HG02571 (cell line): Measurements from ENCODE around the gene WWC1.
"Not testable (repeated sequence)": the region's sequence is repeated elsewhere in the genome, so short reads cannot be mapped to it uniquely, and the experiment has no call there.

Experiments
- ATAC-seq: cut with Tn5 transposase; IDR thresholded peaks from one replicate; pipeline ENCODE4 v1.9.1; 2021; ENCODE audit warnings: mild to moderate bottlenecking, moderate library complexity; ENCODE audit not compliant: unreplicated experiment

Gene WWC1

GRCh38 chr5:168434001-168434400, 142.6 kb downstream of the WWC1 start:
- ATAC-seq = no peak

GRCh38 chr5:168434746-168435321, 143.4 kb downstream of the WWC1 start:
- ATAC-seq = no peak

DNA sequence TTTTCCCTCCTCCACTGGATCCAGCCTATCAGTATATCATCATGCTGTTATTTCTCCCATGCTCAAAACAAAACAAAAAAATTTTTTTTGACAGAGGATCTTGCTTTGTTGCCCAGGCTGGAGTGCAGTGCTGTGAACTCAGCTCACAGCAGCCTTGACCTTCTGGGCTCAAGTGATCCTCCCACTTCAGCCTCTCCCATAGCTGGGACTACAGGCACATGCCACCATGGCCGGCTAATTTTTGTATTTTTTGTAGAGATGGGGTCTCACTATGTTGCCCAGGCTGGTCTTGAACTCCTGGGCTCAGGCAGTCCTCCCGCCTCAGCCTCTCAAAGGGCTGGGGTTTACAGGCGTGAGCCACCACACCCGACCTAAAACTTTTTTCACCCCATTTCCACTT, 143.9 kb downstream of the WWC1 start:
- ATAC-seq = not testable (repeated sequence)

- ATAC-seq = no peak
Observed at GRCh38 chr5:168438349-168438748, 146.9 kb downstream of the WWC1 start.

DNA sequence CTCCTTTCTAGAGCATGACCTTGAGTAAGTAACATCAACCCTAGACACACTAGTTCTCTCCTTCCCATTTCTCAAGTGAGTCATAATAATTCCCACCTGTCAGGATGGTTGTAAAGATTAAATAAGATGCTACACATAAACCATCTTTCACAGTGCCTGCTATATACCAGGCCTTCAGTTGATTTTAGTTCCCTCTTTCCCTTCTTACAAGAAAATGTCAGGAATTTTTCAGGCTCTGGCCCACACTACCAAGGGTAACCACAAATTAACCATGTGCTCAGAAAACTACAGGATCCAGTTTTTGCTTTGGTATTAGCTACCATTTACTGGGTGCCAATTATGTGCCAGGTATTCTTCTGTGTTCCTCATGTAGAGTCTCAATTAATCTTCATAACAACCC, 152.1 kb downstream of the WWC1 start:
- no peak for ATAC-seq

- ATAC-seq = no peak
Observed at GRCh38 chr5:168443950-168444700, 152.7 kb downstream of the WWC1 start.

DNA sequence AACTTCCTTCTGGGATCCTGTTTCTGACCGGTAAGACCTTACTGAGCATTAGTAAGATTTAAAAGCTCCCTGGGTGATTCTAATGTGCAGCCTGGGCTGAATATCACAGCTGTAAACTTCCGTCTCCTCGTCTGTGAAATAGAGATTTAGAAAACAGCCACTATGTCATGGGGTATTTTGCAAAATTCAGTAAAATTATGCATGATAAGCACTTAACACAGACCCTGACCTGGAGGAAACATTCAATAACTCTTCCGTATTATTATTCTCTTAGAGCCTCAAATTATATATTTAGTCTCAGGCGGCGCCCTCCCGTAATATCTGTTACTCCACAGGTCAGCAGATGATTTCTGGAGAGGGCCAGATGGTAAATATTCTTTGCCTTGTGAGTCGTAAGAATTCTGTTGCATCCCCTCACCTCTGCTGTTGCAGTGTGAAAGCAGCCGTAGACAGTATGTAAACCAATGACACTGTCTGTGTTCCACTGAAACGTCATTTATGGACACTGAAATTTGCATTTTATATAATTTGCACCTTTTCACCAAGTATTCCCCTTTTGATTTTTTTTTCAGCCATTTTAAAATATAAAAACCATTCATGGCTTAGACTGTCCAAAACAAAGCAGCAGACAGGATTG, 155.7 kb downstream of the WWC1 start:
- no peak for ATAC-seq

- ATAC-seq = no peak
Observed at GRCh38 chr5:168447808-168448207, 156.4 kb downstream of the WWC1 start.

DNA sequence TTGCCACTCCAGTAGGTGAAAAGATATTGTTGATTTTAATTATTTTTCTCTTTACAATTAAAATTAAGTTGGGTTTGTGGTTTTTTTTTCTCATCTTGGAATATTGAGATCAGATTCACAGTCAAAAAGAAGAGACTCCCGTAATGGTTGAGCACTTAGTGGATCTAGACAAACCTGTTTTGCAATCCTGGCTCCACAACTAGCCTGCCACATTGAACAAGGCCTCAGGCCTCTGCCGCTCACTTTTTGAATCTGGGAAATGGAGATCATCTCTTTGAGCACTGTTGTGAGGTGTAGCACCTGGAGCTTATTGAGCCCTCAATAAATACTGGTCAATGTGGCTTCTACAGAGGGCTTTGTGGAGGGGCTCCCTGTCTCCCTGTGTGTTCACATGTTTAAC, 157.7 kb downstream of the WWC1 start:
- no peak for ATAC-seq

DNA sequence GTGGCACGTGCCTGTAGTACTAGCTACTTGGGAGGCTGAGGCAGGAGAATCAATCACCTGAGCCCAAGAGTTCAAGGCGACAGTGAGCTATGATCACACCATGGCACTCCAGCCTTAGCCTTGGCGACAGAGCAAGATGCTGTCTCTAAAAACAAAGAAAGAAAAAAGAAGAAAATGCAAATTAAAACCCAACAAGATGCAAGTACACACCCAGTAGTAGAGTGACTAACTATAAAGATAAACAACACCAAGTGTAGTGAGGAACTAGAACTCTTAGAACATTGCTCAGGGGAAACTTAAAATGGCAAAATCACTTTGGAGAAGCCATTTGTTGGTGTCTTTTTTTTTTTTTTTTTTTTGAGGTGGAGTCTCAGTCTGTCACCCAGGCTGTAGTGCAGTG, 160.1 kb downstream of the WWC1 start:
- no peak for ATAC-seq

GRCh38 chr5:168455201-168455600, 163.8 kb downstream of the WWC1 start:
- ATAC-seq = no peak

DNA sequence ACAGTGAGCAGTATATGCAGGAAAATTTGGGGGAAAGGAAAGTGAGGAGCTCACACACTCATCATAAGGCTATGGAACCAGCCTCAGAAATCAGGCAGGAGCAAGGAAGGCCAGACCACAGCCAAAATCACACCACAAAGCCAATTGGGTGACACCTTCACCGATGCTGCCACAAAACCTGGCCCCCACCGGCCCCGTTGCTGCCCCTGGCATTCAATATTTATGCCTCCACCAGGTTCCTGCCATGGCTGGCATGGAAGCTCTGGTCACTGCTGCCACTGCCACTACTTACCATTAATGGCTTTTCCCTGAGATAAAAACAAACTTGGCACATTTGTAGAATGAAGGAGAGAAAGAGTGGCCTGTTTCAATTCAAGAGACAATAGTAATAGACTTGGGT, 166.1 kb downstream of the WWC1 start:
- no peak for ATAC-seq

DNA sequence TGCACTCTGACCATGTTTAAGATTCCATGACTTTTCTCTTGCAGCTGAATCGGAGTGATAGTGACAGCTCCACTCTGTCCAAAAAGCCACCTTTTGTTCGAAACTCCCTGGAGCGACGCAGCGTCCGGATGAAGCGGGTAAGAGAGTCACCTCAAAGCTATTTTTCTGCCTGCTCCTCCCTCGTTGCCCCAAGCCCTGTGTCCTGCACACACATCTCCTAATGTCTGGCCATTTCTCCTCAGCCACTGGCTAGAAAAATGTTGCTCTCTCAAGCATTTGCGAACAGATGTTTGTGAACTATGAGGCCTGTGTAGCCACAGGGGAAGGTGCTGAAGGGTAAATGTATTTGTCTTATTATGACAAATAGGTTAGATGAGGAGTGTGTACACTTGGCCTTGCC, 169.2 kb downstream of the WWC1 start:
- ATAC-seq = no peak

- no peak for ATAC-seq
Observed at GRCh38 chr5:168463081-168463480, 171.6 kb downstream of the WWC1 start.

DNA sequence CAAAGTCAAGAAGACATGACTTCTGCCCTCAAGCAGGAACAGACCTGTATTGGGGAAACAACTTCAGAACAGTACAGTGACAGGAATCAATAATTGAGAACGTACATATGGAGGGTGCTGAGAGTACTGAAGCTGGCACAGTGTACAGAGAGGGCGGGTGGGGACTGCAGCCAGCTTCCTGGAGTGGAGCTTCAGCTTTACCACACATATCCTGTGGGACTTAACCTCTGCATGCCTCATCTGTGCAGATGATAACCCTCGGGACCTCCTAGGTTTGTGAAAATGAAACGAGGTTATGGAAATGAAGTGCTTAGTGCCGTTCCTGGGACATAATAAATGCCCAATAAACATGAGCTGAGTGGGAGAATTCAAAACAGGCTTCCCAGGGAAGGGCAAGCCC, 172.8 kb downstream of the WWC1 start:
- no peak for ATAC-seq

DNA sequence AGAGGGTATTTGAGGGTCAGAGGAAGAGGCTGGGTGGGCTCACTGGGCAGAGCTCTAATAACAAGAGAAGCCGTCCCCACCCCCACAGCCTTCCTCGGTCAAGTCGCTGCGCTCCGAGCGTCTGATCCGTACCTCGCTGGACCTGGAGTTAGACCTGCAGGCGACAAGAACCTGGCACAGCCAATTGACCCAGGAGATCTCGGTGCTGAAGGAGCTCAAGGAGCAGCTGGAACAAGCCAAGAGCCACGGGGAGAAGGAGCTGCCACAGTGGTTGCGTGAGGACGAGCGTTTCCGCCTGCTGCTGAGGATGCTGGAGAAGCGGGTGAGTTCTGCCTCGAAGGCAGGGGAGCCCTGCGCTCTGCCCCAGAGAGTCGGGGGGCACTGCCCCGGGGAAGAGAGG, 173.2 kb downstream of the WWC1 start:
- no peak for ATAC-seq

GRCh38 chr5:168467755-168468330, 176.4 kb downstream of the WWC1 start:
- ATAC-seq = no peak

DNA sequence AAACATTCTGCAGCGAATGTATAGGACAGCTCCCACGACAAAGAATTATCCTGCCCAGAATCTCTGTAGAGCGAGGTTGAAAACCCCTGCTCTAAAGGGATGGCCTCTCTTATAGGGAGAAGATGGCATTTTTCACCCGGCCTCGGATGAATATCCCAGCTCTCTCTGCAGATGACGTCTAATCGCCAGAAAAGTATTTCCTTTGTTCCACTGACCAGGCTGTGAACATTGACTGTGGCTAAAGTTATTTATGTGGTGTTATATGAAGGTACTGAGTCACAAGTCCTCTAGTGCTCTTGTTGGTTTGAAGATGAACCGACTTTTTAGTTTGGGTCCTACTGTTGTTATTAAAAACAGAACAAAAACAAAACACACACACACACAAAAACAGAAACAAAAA, 177.4 kb downstream of the WWC1 start:
- no peak for ATAC-seq

DNA sequence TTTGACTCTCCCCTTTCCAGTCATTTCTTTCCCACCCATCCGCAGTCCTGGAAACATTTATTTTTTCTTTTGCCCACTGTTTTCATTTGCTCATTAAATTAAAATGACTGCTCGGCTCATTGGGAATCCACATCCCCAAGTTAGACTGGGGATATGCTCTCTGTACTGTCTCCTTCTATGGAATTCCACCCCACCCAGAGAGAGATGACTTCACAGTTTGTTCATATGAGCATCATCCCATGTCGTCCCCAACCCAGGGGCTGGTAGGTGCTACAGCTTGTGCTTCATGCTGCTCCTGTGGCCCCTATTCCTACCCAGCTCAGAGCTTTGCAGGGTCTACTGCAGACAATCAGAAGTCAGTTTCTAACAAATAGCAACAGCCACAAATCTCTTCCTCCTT, 178.4 kb downstream of the WWC1 start:
- ATAC-seq = no peak

- no peak for ATAC-seq
Observed at GRCh38 chr5:168471785-168472184, 180.3 kb downstream of the WWC1 start.

DNA sequence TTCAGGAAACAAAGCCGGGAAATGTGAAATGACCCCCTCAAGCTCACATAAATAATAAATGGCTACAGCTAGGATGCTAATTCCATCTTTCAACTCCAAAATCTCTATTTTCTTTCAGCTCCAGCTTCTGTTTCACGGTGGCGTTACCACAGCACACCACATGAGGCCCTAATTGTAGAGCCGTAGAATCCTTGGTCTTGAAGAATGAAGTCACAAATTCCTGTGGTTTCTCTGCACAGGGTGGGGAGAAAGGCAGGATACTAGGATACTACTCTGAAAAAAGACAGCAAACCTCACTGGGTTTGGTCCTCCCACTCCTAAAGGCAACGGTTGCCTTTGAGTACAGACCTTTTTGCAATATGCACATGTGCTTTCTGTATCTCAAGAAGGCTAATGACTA, 180.9 kb downstream of the WWC1 start:
- no peak for ATAC-seq

- ATAC-seq = no peak
Observed at GRCh38 chr5:168474319-168474718, 182.9 kb downstream of the WWC1 start.
